Tibial nerve (tissue), 3 donors: ENCODE data around the gene KLF13.

ENCODE experiments used
- POLR2A ChIP-seq, 2 donors: fragments of 450-650 bp; IDR thresholded peaks; one replicate each; pipeline ENCODE4 v1.6.1; 2017; ENCODE audit warnings: antibody characterized with exemption in 2 of 2, mild to moderate bottlenecking in 2 of 2, moderate library complexity in 2 of 2
- TF ChIP-seq, protein P1 (sequence below), 5 experiments: fragments of 200-600 bp in 3 of 5; fragments of 450-650 bp in 2 of 5; sonication (generic) in 3 of 5; IDR thresholded peaks; one replicate each; pipeline ENCODE4 v1.5.1; 2016 to 2019; ENCODE audit warnings: antibody characterized with exemption in 5 of 5, mild to moderate bottlenecking in 3 of 5, moderate library complexity in 2 of 5

DNA sequence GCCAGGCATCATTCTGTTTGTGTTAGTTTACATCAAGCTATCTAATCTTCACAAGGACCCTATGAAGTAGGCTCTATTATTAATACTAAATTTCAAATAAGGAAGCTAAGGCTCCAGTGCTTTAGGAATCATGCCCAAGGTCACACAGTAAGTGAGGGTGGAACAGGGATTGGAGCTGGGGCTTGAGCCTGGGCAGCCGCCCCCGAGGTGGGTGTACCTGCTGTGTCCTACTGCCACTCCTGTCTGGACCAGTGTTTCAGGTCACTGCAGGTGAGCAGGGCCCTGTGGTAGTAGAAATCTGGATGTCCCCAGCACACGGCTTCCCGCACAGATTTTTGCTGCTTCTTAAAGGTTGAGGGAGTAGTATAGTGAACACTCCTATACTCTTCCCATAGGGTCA, 6.5 kb downstream of the KLF13 start:
- TF ChIP-seq, protein P1, sequence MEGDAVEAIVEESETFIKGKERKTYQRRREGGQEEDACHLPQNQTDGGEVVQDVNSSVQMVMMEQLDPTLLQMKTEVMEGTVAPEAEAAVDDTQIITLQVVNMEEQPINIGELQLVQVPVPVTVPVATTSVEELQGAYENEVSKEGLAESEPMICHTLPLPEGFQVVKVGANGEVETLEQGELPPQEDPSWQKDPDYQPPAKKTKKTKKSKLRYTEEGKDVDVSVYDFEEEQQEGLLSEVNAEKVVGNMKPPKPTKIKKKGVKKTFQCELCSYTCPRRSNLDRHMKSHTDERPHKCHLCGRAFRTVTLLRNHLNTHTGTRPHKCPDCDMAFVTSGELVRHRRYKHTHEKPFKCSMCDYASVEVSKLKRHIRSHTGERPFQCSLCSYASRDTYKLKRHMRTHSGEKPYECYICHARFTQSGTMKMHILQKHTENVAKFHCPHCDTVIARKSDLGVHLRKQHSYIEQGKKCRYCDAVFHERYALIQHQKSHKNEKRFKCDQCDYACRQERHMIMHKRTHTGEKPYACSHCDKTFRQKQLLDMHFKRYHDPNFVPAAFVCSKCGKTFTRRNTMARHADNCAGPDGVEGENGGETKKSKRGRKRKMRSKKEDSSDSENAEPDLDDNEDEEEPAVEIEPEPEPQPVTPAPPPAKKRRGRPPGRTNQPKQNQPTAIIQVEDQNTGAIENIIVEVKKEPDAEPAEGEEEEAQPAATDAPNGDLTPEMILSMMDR (IDR thresholded peaks at IDR 0.05) = no peak
- no peak for TF ChIP-seq POLR2A (IDR thresholded peaks at IDR 0.05)
